Left lung (tissue), 10 donors: ENCODE data around the gene FNDC3A. TPM values are rescaled to one million over a fixed set of nuclear protein-coding genes. Genes with fewer than 3 reads are reported as not detected.

ENCODE experiments used
- ATAC-seq: fragments of 200-7000 bp; cut with Tn5 transposase; one replicate; pipeline ENCODE4 v1.9.1; 2020; ENCODE audit warnings: moderate library complexity
- DNase-seq, 4 donors: peaks; one replicate each; pipeline ENCODE4 v3.0.0-alpha.2; 2013 to 2020
- H3K27ac ChIP-seq, 2 donors: fragments of 200-600 bp; sonication (generic) in 1 of 2; one replicate each; pipeline versions ENCODE4 v1.5.0 to v1.8.0; 2020 to 2021
- H3K27me3 ChIP-seq, 2 donors: fragments of 200-600 bp; sonication (generic) in 1 of 2; one replicate each; pipeline versions ENCODE4 v1.5.0 to v1.8.0; 2020 to 2021
- H3K36me3 ChIP-seq, 2 donors: fragments of 200-600 bp; sonication (generic) in 1 of 2; one replicate each; pipeline versions ENCODE4 v1.5.0 to v1.8.0; 2020 to 2021
- H3K4me1 ChIP-seq, 2 donors: fragments of 200-600 bp; one replicate each; pipeline ENCODE4 v1.8.0; 2021
- H3K4me3 ChIP-seq, 2 donors: fragments of 200-600 bp; sonication (generic) in 1 of 2; one replicate each; pipeline versions ENCODE4 v1.5.0 to v1.8.0; 2020 to 2021; ENCODE audit warnings: mild to moderate bottlenecking in 1 of 2
- H3K9me3 ChIP-seq, 2 donors: fragments of 200-600 bp; sonication (generic) in 1 of 2; one replicate each; pipeline versions ENCODE4 v1.5.0 to v1.8.0; 2020 to 2021
- intact Hi-C, 2 donors: fragments of 100-400 bp; cut with DNase I; formaldehyde crosslinking; loops; one replicate each; pipeline versions ENCODE4 v1.11.2 to v1.14.2; 2022
- polyA plus RNA-seq, 6 donors: library from polyadenylated mRNA; unstranded; fragments of 120-200 nt; gene quantifications; one replicate each; pipeline ENCODE4 v1.2.1, GENCODE V29; 2013; ENCODE audit not compliant: insufficient read length in 6 of 6
- total RNA-seq, 2 donors: library from RNA; stranded (reverse); fragmentation: NEBNext Ultra II Directional; extraction: Animal tissue kit (Norgen Biotek cat#: 25700); gene quantifications; one replicate each; pipeline ENCODE4 v1.2.1, GENCODE V29; 2021
- TF ChIP-seq, protein P1 (sequence below), 2 donors: fragments of 200-600 bp; sonication (generic) in 1 of 2; IDR thresholded peaks; one replicate each; pipeline versions ENCODE4 v1.5.0 to v1.8.0; 2021; ENCODE audit warnings: antibody characterized with exemption in 2 of 2
- donor health status: DM: no; HTN: yes; CAD: no.
- donor health status: DM: no; HTN: no; CAD: no.

FNDC3A gene
- total and polyA plus RNA-seq, 8 donors = 55.5 to 80.5 (median 69.8) TPM

DNA sequence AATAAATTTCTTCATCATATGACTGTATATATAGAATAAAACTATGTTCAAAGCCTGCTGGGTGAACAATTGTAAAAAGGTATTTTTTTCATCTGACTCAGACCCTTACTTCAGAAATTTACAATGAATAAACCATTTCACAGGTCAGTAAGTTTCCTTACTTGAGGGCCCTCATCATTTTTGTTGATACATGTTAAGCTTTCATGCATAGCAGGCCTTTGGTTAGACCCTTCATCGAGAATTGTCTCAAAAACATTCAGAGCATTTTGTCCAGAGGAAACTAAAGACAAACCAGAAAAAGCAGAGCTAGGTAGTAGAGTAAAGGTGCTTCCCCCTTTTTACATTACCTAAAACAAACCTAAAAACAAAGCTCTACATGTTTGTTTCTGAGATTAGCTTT lies 46.2 kb downstream of the FNDC3A start:
- TF ChIP-seq, protein P1, sequence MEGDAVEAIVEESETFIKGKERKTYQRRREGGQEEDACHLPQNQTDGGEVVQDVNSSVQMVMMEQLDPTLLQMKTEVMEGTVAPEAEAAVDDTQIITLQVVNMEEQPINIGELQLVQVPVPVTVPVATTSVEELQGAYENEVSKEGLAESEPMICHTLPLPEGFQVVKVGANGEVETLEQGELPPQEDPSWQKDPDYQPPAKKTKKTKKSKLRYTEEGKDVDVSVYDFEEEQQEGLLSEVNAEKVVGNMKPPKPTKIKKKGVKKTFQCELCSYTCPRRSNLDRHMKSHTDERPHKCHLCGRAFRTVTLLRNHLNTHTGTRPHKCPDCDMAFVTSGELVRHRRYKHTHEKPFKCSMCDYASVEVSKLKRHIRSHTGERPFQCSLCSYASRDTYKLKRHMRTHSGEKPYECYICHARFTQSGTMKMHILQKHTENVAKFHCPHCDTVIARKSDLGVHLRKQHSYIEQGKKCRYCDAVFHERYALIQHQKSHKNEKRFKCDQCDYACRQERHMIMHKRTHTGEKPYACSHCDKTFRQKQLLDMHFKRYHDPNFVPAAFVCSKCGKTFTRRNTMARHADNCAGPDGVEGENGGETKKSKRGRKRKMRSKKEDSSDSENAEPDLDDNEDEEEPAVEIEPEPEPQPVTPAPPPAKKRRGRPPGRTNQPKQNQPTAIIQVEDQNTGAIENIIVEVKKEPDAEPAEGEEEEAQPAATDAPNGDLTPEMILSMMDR (IDR thresholded peaks at IDR 0.05) = no peak
- intact Hi-C loops = no loop called here
- Histone ChIP-seq H3K4me1 (no peaks in the 10 kb centered on the region), H3K36me3 (no peaks in the 10 kb centered on the region), H3K4me3 (no peak overlapping the region), H3K9me3 (no peaks in the 10 kb centered on the region), H3K27me3 (no peaks in the 10 kb centered on the region), H3K27ac (no peak overlapping the region)
- no peak for DNase-seq
- no peak for ATAC-seq

DNA sequence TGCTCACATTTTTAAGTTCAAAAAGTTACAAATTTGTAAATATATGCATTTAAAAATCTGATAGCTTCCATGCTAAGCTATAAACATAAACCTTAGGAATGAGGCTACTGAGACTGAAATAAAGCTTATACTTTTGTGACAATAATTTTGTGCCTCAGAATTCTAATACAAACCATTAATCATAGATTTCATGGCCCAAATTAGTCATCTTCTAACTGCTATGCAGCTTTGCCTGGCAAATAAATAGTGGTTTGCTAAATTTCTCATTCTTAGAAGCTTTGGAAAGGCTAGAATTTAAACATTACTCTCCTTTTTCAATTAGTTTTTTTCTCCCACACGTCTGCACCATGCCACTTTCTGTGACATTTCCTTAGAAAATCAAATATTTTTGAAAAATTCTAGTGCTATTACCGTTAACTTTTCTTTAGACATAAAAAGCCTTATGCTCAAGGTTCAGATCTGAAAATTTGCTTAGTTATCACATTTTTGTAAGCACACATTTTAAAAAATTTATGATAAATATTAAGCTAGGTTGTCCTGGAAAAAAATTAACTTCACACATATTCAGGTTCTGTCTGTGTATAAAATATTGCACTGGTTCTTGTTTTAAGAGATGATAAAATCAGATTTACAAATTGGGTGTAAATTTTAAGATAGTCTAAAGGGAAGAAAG lies 46.9 kb downstream of the FNDC3A start:
- Histone ChIP-seq H3K27me3 (no peaks in the 10 kb centered on the region), H3K4me3 (no peak overlapping the region), H3K9me3 (no peaks in the 10 kb centered on the region), H3K36me3 (no peaks in the 10 kb centered on the region), H3K27ac (no peak overlapping the region), H3K4me1 (no peaks in the 10 kb centered on the region)
- TF ChIP-seq, protein P1 (IDR thresholded peaks at IDR 0.05) = no peak
- DNase-seq = no peak
- ATAC-seq = no peak
- intact Hi-C loops = no loop called here

DNA sequence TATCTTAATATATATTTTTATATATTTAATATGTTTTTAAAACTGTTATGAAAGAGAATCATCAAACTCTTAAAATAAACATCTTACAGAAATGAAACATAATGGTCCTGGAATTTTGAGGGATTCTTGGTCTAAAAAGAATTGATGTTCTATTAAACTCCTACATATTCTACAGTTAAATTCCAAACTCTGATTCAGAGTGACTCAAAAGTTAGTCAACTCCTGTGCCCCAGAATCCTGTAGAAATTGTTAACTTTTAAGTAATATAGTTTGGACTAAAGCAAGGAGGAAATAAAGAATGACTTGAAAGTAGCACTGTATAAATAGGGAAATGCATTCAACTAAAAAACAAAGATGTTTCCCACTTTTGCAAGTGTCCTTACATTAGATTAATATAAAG lies 47.7 kb downstream of the FNDC3A start:
- TF ChIP-seq, protein P1 (IDR thresholded peaks at IDR 0.05) = no peak
- Histone ChIP-seq H3K27ac (no peak overlapping the region), H3K36me3 (no peaks in the 10 kb centered on the region), H3K4me1 (no peaks in the 10 kb centered on the region), H3K9me3 (no peaks in the 10 kb centered on the region), H3K4me3 (no peak overlapping the region), H3K27me3 (no peaks in the 10 kb centered on the region)
- ATAC-seq (no peak), DNase-seq (no peak)
- intact Hi-C loops = no loop called here

DNA sequence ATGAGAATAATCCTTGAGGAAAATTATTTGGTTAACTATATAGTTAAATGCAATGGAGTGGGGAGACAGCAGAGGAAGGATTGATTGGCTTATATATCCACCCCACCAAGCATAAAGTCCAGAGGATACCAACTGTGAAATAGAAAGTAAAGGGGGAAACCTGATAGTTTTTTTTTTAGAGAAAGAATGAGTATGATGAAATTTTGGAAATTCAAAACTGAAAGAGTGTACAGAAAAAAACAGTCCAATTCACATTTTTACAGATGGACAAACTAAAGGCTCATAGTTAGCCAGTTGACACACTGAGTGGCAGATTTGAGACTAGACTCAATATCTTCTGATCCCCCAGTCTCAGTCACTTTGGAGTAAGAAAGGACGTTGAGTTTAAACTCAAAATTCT lies 51.1 kb downstream of the FNDC3A start:
- no peaks in the 10 kb centered on the region for H3K9me3 ChIP-seq
- H3K27ac ChIP-seq = no peak overlapping the region
- H3K36me3 ChIP-seq = no peaks in the 10 kb centered on the region
- no peaks in the 10 kb centered on the region for H3K4me1 ChIP-seq
- TF ChIP-seq, protein P1 (IDR thresholded peaks at IDR 0.05) = no peak
- no peak overlapping the region for H3K4me3 ChIP-seq
- ATAC-seq (no peak), DNase-seq (no peak)
- no peaks in the 10 kb centered on the region for H3K27me3 ChIP-seq
- intact Hi-C loops = no loop called here

DNA sequence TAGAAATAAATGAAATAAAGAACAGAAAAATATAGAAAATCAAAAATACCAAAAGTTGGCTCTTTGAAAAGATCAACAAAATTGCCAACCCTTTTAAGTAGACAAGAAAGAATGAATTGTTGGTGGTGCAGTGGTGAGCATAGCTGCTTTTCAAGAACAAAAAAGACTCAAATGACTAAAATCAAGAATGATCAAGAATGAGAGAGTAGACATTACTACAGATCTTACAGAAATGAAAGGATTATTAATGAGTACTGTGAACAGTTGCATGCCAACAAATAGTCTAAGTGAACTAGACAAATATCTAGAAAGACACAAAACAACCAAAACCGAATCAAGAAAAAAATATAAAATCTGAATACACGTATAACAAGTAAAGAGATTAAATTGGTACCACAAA lies 53.9 kb downstream of the FNDC3A start:
- no peak for DNase-seq
- Histone ChIP-seq H3K27ac (no peak overlapping the region), H3K36me3 (no peaks in the 10 kb centered on the region), H3K4me3 (no peak overlapping the region), H3K27me3 (no peaks in the 10 kb centered on the region), H3K4me1 (no peaks in the 10 kb centered on the region), H3K9me3 (no peaks in the 10 kb centered on the region)
- TF ChIP-seq, protein P1 (IDR thresholded peaks at IDR 0.05) = no peak
- intact Hi-C loops = no loop called here
- ATAC-seq = no peak
